OCI-LY7 (cell line): ENCODE measurements around the gene SEC61A2. TPM values are rescaled to one million over a fixed set of nuclear protein-coding genes. Genes with fewer than 3 reads are reported as not detected.

ENCODE experiments used
- BruUV-seq: library from RNA; stranded (reverse); fragments of 400-500 nt; replicated peaks from 2 replicates; lab custom pipeline; 2021; lab: Mats Ljungman, UMichigan
- CTCF ChIA-PET: fragments of 300-600 bp; sonication (Branson Sonifier 250); formaldehyde crosslinking; loops from one replicate; lab custom pipeline; 2022; ENCODE audit warnings: antibody characterized with exemption; ENCODE audit not compliant: unreplicated experiment; lab: Charles Lee
- POLR2A ChIA-PET: fragments of 300-600 bp; sonication (Branson Sonifier 250); formaldehyde crosslinking; loops from one replicate; lab custom pipeline; 2022; ENCODE audit warnings: antibody characterized with exemption; lab: Charles Lee
- DNase-seq: peaks from one replicate; pipeline ENCODE4 v3.0.0-alpha.2; 2015; ENCODE audit warnings: low spot score
- H2AFZ ChIP-seq: fragments of 200-600 bp; sonication (generic), shearing (Covaris generic); 2 replicates; pipeline ENCODE4 v1.6.1; 2014; ENCODE audit warnings: mild to moderate bottlenecking, antibody characterized with exemption, low read length, moderate library complexity
- H3K27ac ChIP-seq: fragments of 200-600 bp; sonication (generic); 2 replicates; pipeline ENCODE4 v1.5.1; 2014; ENCODE audit warnings: mixed run types, low read depth, mild to moderate bottlenecking, moderate library complexity, low read length, inconsistent platforms; ENCODE audit not compliant: poor library complexity, severe bottlenecking
- H3K36me3 ChIP-seq: fragments of 200-600 bp; sonication (generic); 2 replicates; pipeline ENCODE4 v1.6.1; 2014; ENCODE audit warnings: mild to moderate bottlenecking, antibody characterized with exemption, low read length, moderate library complexity, mixed read lengths; ENCODE audit not compliant: insufficient read depth
- H3K4me1 ChIP-seq: fragments of 200-600 bp; sonication (generic); 2 replicates; pipeline ENCODE4 v1.5.1; 2014; ENCODE audit warnings: mild to moderate bottlenecking, low read length; ENCODE audit not compliant: insufficient read depth, poor library complexity, severe bottlenecking
- H3K4me2 ChIP-seq: fragments of 200-600 bp; sonication (generic); 2 replicates; pipeline ENCODE4 v1.6.1; 2014; ENCODE audit warnings: mild to moderate bottlenecking, low read length
- H3K4me3 ChIP-seq: fragments of 200-600 bp; sonication (generic); 2 replicates; pipeline ENCODE4 v1.5.1; 2014; ENCODE audit warnings: mild to moderate bottlenecking, low read depth, low read length; ENCODE audit not compliant: poor library complexity, severe bottlenecking
- H3K79me2 ChIP-seq: fragments of 200-600 bp; sonication (generic); 2 replicates; pipeline ENCODE4 v1.6.1; 2016; ENCODE audit warnings: low read depth, mild to moderate bottlenecking, low read length, moderate library complexity, mixed read lengths; ENCODE audit not compliant: insufficient read depth
- H3K9me2 ChIP-seq: fragments of 200-600 bp; sonication (generic); 2 replicates; pipeline ENCODE4 v1.6.1; 2016; ENCODE audit warnings: mild to moderate bottlenecking, low read length, mixed read lengths; ENCODE audit not compliant: insufficient read depth
- H3K9me3 ChIP-seq: fragments of 200-600 bp; sonication (generic); 2 replicates; pipeline ENCODE4 v1.6.1; 2014; ENCODE audit warnings: mild to moderate bottlenecking, mixed run types, low read length, mixed read lengths
- H4K20me1 ChIP-seq: fragments of 200-600 bp; sonication (generic); 2 replicates; pipeline ENCODE4 v1.6.1; 2014; ENCODE audit warnings: mild to moderate bottlenecking, antibody characterized with exemption, low read length, moderate library complexity, mixed read lengths; ENCODE audit not compliant: insufficient read depth
- CTCF ChIP-seq: fragments of 200-600 bp; sonication (generic); conservative IDR thresholded peaks from 2 replicates; pipeline ENCODE4 v1.5.1; 2014; ENCODE audit warnings: mild to moderate bottlenecking, antibody characterized with exemption, low read length, moderate library complexity, mixed read lengths
- EZH2phosphoT487 ChIP-seq: fragments of 200-600 bp; sonication (generic); IDR thresholded peaks from 2 replicates; pipeline ENCODE4 v1.6.1; 2018; ENCODE audit warnings: low read depth, borderline replicate concordance, mild to moderate bottlenecking, mixed run types, antibody characterized with exemption, low read length, moderate library complexity, mixed read lengths
- intact Hi-C: fragments of 100-400 bp; cut with micrococcal nuclease; formaldehyde crosslinking; loops from one replicate; pipeline ENCODE4 v1.10.0; 2022; ENCODE audit not compliant: unreplicated experiment
- total RNA-seq, 2 experiments: library from RNA; depleted of rRNA in 1 of 2; stranded (reverse); fragments of >200 nt in 1 of 2; shearing (Covaris generic) in 1 of 2; gene quantifications; 2 replicates each; pipeline ENCODE4 v1.2.3, GENCODE V29; 2014 to 2022

Gene SEC61A2
- total RNA-seq, 2 experiments from 2014 or later: 5.5 to 15.1 TPM

GRCh38 chr10:12109286-12109685 is 20.2 kb upstream of the SEC61A2 start:
- no peak overlapping the region for H3K27ac ChIP-seq
- no peaks in the 10 kb centered on the region for H3K79me2 ChIP-seq
- no peaks in the 10 kb centered on the region for H4K20me1 ChIP-seq
- H3K4me2 ChIP-seq: no peak overlapping the region
- no peak overlapping the region for H3K4me3 ChIP-seq
- intact Hi-C loops: no loop called here
- no peaks in the 10 kb centered on the region for H3K9me2 ChIP-seq
- CTCF ChIA-PET: no interaction called here
- no peak for DNase-seq
- no peak overlapping the region for H2AFZ ChIP-seq
- no peaks in the 10 kb centered on the region for H3K9me3 ChIP-seq
- H3K36me3 ChIP-seq: peaks cover 90% of the 10 kb centered on the region
- no TSS peak for BruUV-seq
- H3K4me1 ChIP-seq: no peaks in the 10 kb centered on the region
- POLR2A ChIA-PET: interaction anchor here (0.5 to 0.6 kb wide), 4 partner anchors 10 to 677 kb away, joined by 3 to 6 read pairs (median 4); no protein-coding TSS in a partner anchor
- TF ChIP-seq EZH2phosphoT487 (no peak), CTCF (no peak)

GRCh38 chr10:12111528-12111927 is 17.9 kb upstream of the SEC61A2 start:
- Histone ChIP-seq H3K4me3 (no peak overlapping the region), H4K20me1 (no peaks in the 10 kb centered on the region), H2AFZ (no peak overlapping the region), H3K9me2 (no peaks in the 10 kb centered on the region), H3K27ac (no peak overlapping the region), H3K79me2 (no peaks in the 10 kb centered on the region), H3K4me2 (no peak overlapping the region), H3K4me1 (no peaks in the 10 kb centered on the region), H3K9me3 (no peaks in the 10 kb centered on the region), H3K36me3 (peaks cover 85% of the 10 kb centered on the region)
- CTCF ChIA-PET: no interaction called here
- TF ChIP-seq EZH2phosphoT487 (no peak), CTCF (no peak)
- POLR2A ChIA-PET: interaction anchor here (0.5 kb wide), 1 partner anchor 21 kb away, joined by 8 read pairs; no protein-coding TSS in a partner anchor
- no peak for DNase-seq
- no TSS peak for BruUV-seq
- intact Hi-C loops: no loop called here

GRCh38 chr10:12113627-12114026 is 15.8 kb upstream of the SEC61A2 start:
- CTCF ChIA-PET: interaction anchor here (0.6 kb wide), 1 partner anchor 1091 kb away, joined by 3 read pairs; no protein-coding TSS in a partner anchor
- Histone ChIP-seq H3K27ac (no peak overlapping the region), H3K4me2 (no peak overlapping the region), H3K4me3 (no peak overlapping the region), H3K4me1 (no peaks in the 10 kb centered on the region), H3K9me3 (no peaks in the 10 kb centered on the region), H2AFZ (no peak overlapping the region), H3K36me3 (peaks cover 82% of the 10 kb centered on the region), H4K20me1 (no peaks in the 10 kb centered on the region), H3K9me2 (no peaks in the 10 kb centered on the region), H3K79me2 (no peaks in the 10 kb centered on the region)
- DNase-seq: no peak
- intact Hi-C loops: no loop called here
- BruUV-seq: no TSS peak
- TF ChIP-seq CTCF: no peak
- no peak for TF ChIP-seq EZH2phosphoT487
- POLR2A ChIA-PET: no interaction called here
